ENCODE data around the gene WBP1L. TPM values are rescaled to one million over a fixed set of nuclear protein-coding genes. Genes with fewer than 3 reads are reported as not detected.

Gene WBP1L
- total RNA-seq, 2 experiments from 2014 or later = 17.6 to 24.4 TPM

DNA sequence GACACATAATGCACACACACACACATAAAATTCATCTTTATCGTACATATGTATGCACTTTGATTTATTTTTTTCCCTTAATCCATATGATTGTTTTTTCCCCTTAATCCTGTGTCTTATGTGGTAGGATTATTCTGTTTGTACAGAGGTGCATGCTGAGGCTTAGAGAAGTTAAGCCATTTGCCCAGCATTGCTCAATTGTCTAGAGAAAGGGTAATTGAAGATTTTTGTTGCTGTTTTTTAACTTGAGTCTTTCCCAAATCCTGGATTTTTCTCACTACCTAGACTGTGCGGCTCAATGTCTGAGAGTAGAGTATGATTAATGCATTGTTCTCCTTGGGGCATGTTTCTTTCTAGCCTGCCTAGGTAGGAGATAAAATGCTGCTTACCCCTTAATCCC lies 35.0 kb downstream of the WBP1L start:
- no peaks in the 10 kb centered on the region for H4K20me1 ChIP-seq (ENCODE audit: insufficient read depth, low read length)
- no peaks in the 10 kb centered on the region for H3K9me2 ChIP-seq (ENCODE audit: insufficient read depth, low read length)
- CTCF ChIA-PET (ENCODE audit: unreplicated experiment) = interaction anchor here (0.6 kb wide), 1 partner anchor 188 kb away, joined by 4 read pairs; no protein-coding TSS in a partner anchor
- H2AFZ ChIP-seq (ENCODE audit: low read length) = no peak overlapping the region
- TF ChIP-seq EZH2phosphoT487 (IDR thresholded peaks at IDR 0.05; ENCODE audit: borderline replicate concordance, low read depth, low read length) = no peak
- TF ChIP-seq, protein P1, sequence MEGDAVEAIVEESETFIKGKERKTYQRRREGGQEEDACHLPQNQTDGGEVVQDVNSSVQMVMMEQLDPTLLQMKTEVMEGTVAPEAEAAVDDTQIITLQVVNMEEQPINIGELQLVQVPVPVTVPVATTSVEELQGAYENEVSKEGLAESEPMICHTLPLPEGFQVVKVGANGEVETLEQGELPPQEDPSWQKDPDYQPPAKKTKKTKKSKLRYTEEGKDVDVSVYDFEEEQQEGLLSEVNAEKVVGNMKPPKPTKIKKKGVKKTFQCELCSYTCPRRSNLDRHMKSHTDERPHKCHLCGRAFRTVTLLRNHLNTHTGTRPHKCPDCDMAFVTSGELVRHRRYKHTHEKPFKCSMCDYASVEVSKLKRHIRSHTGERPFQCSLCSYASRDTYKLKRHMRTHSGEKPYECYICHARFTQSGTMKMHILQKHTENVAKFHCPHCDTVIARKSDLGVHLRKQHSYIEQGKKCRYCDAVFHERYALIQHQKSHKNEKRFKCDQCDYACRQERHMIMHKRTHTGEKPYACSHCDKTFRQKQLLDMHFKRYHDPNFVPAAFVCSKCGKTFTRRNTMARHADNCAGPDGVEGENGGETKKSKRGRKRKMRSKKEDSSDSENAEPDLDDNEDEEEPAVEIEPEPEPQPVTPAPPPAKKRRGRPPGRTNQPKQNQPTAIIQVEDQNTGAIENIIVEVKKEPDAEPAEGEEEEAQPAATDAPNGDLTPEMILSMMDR (conservative IDR thresholded peaks at IDR 0.05; ENCODE audit: low read length) = no peak
- no peak overlapping the region for H3K27ac ChIP-seq (ENCODE audit: low read depth, low read length, poor library complexity, severe bottlenecking)
- no peak overlapping the region for H3K4me2 ChIP-seq (ENCODE audit: low read length)
- no TSS peak for BruUV-seq (replicated peaks)
- 0 out of 2 replicates have a peak, but pooled peaks cover 6% of the 10 kb centered on the region for H3K36me3 ChIP-seq (ENCODE audit: insufficient read depth, low read length)
- POLR2A ChIA-PET = no interaction called here
- no peaks in the 10 kb centered on the region for H3K4me1 ChIP-seq (ENCODE audit: insufficient read depth, low read length, poor library complexity, severe bottlenecking)
- H3K9me3 ChIP-seq (ENCODE audit: low read length) = no peaks in the 10 kb centered on the region
- intact Hi-C loops (cut with micrococcal nuclease; ENCODE audit: unreplicated experiment) = no loop called here
- no peaks in the 10 kb centered on the region for H3K79me2 ChIP-seq (ENCODE audit: insufficient read depth, low read depth, low read length)
- no peak for DNase-seq (ENCODE audit: low spot score)
- no peak overlapping the region for H3K4me3 ChIP-seq (ENCODE audit: low read depth, low read length, poor library complexity, severe bottlenecking)

DNA sequence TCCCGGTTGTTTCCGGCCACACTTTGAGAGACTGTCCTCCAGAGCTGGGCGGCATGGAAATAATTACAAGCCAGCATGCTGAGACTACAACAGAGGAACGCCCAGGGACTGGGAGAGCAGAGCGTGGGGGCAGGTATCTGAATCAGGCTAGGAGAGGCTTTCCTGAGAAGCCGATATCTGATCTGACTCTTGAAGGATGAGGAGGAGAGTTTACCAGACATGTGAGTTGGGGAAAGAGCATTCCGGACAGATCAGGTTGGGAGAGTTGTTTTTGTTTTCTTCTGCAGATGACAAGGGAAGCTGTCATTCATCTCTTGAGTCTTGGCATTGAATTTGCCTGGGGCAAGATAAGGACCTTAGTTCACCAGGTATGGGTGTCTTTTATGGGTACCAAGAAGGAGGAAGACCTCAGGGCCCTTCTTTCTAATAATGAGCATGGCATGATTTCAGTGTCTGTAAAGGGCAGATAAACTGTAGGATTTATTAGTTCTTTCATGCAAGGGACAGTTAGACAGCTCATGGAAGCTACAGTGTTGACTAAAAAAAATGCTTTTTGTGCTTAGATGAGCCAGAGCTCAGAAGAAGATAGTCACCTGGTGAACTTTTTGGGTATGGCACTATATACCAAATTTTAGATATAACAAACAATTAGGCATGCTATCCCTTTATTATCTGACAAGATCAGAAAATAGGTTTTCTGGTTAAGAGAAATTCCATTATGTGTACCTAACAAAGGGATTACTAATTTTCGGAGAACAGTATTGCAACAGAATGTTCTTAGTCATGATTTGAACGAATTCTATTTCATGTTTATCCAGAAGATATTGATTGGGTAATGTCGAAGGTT lies 36.2 kb downstream of the WBP1L start:
- no peaks in the 10 kb centered on the region for H3K9me3 ChIP-seq (ENCODE audit: low read length)
- no peak overlapping the region for H3K4me3 ChIP-seq (ENCODE audit: low read depth, low read length, poor library complexity, severe bottlenecking)
- H3K27ac ChIP-seq (ENCODE audit: low read depth, low read length, poor library complexity, severe bottlenecking) = no peak overlapping the region
- H3K4me1 ChIP-seq (ENCODE audit: insufficient read depth, low read length, poor library complexity, severe bottlenecking) = no peaks in the 10 kb centered on the region
- TF ChIP-seq, protein P1 (conservative IDR thresholded peaks at IDR 0.05; ENCODE audit: low read length) = no peak
- TF ChIP-seq EZH2phosphoT487 (IDR thresholded peaks at IDR 0.05; ENCODE audit: borderline replicate concordance, low read depth, low read length) = no peak
- H2AFZ ChIP-seq (ENCODE audit: low read length) = no peak overlapping the region
- no peak for DNase-seq (ENCODE audit: low spot score)
- no peaks in the 10 kb centered on the region for H4K20me1 ChIP-seq (ENCODE audit: insufficient read depth, low read length)
- H3K79me2 ChIP-seq (ENCODE audit: insufficient read depth, low read depth, low read length) = no peaks in the 10 kb centered on the region
- POLR2A ChIA-PET = interaction anchor here (0.6 kb wide), 1 partner anchor 976 kb away, joined by 3 read pairs; no protein-coding TSS in a partner anchor
- H3K9me2 ChIP-seq (ENCODE audit: insufficient read depth, low read length) = no peaks in the 10 kb centered on the region
- no TSS peak for BruUV-seq (replicated peaks)
- 0 out of 2 replicates have a peak, but pooled peaks cover 6% of the 10 kb centered on the region for H3K36me3 ChIP-seq (ENCODE audit: insufficient read depth, low read length)
- intact Hi-C loops (cut with micrococcal nuclease; ENCODE audit: unreplicated experiment) = no loop called here
- no peak overlapping the region for H3K4me2 ChIP-seq (ENCODE audit: low read length)
- CTCF ChIA-PET (ENCODE audit: unreplicated experiment) = no interaction called here

DNA sequence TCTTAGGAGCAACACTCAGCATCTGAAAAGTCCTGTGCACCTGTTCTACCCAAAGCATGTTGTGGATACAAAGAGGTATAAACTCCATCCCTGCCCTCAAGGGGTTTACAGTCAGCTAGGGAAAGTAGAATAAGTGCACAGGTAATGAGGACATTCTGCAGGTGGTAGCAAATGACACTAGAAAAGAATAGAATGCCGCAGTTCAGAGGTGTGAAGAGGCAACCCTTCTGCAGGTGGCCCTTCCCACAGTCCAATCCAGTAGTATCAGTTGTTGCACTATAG lies 36.7 kb downstream of the WBP1L start:
- intact Hi-C loops (cut with micrococcal nuclease; ENCODE audit: unreplicated experiment) = no loop called here
- no peaks in the 10 kb centered on the region for H3K9me2 ChIP-seq (ENCODE audit: insufficient read depth, low read length)
- no peak overlapping the region for H3K27ac ChIP-seq (ENCODE audit: low read depth, low read length, poor library complexity, severe bottlenecking)
- DNase-seq (ENCODE audit: low spot score) = no peak
- H3K79me2 ChIP-seq (ENCODE audit: insufficient read depth, low read depth, low read length) = no peaks in the 10 kb centered on the region
- H3K9me3 ChIP-seq (ENCODE audit: low read length) = no peaks in the 10 kb centered on the region
- H3K4me2 ChIP-seq (ENCODE audit: low read length) = no peak overlapping the region
- no peaks in the 10 kb centered on the region for H4K20me1 ChIP-seq (ENCODE audit: insufficient read depth, low read length)
- H3K4me1 ChIP-seq (ENCODE audit: insufficient read depth, low read length, poor library complexity, severe bottlenecking) = no peaks in the 10 kb centered on the region
- no TSS peak for BruUV-seq (replicated peaks)
- CTCF ChIA-PET (ENCODE audit: unreplicated experiment) = no interaction called here
- no peak overlapping the region for H3K4me3 ChIP-seq (ENCODE audit: low read depth, low read length, poor library complexity, severe bottlenecking)
- POLR2A ChIA-PET = no interaction called here
- no peak for TF ChIP-seq EZH2phosphoT487 (IDR thresholded peaks at IDR 0.05; ENCODE audit: borderline replicate concordance, low read depth, low read length)
- TF ChIP-seq, protein P1 (conservative IDR thresholded peaks at IDR 0.05; ENCODE audit: low read length) = no peak
- H2AFZ ChIP-seq (ENCODE audit: low read length) = no peak overlapping the region
- 0 out of 2 replicates have a peak, but pooled peaks cover 6% of the 10 kb centered on the region for H3K36me3 ChIP-seq (ENCODE audit: insufficient read depth, low read length)
